ENCODE data around the gene LIPG.

DNA sequence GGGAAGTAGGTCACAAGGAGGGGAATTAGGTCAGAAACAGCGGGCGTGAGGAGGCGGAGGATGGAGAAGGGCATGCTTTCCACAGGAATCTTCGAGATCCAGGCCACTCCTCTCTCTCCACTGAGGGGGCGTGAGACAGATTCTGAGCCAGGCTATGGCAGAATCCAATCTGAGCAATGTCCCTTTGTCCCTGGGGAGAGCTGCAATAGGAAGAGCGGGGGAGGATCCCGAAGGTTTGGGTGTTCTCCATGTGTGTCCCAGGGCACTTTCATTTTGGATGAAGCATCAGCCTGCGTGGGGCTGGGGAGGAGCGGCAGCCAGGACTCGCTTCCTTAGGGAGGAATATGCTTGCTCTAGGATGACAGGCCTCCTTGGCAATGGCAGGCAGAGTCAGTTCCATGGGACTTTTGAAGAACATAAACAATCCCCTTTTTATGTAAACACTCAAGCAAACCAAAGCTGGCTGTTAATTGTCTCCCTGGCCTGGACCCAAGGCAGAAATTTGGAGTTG lies 84.0 kb downstream of the LIPG start:
- TF ChIP-seq, protein P1, sequence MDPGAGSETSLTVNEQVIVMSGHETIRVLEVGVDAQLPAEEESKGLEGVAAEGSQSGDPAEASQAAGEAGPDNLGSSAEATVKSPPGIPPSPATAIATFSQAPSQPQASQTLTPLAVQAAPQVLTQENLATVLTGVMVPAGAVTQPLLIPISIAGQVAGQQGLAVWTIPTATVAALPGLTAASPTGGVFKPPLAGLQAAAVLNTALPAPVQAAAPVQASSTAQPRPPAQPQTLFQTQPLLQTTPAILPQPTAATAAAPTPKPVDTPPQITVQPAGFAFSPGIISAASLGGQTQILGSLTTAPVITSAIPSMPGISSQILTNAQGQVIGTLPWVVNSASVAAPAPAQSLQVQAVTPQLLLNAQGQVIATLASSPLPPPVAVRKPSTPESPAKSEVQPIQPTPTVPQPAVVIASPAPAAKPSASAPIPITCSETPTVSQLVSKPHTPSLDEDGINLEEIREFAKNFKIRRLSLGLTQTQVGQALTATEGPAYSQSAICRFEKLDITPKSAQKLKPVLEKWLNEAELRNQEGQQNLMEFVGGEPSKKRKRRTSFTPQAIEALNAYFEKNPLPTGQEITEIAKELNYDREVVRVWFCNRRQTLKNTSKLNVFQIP (CRISPR knock-in tag; IDR thresholded peaks at IDR 0.05; ENCODE audit: borderline replicate concordance, low read depth) = no peak
- TF ChIP-seq SNAI2 (CRISPR knock-in tag; IDR thresholded peaks at IDR 0.05) (no peak), RARB (CRISPR knock-in tag; IDR thresholded peaks at IDR 0.05) (no peak), CSRNP3 (CRISPR knock-in tag; IDR thresholded peaks at IDR 0.05) (no peak), ARNTL (CRISPR knock-in tag; IDR thresholded peaks at IDR 0.05; ENCODE audit: borderline replicate concordance, low read depth) (no peak)

All from SK-N-SH treated with all-trans-retinoic acid at 6 μM for 48 hours (cell line).